H1 (cell line): Measurements from ENCODE around the gene KCNMB4. TPM values are rescaled to one million over a fixed set of nuclear protein-coding genes. Genes with fewer than 3 reads are reported as not detected.

Experiments
- BRCA1 ChIP-seq: IDR thresholded peaks from 2 replicates; pipeline ENCODE4 v1.6.1; 2012; ENCODE audit warnings: low read depth, low read length, improper control_type of control experiment
- CHD7 ChIP-seq: fragments of 300-600 bp; sonication (generic); IDR thresholded peaks from 2 replicates; pipeline ENCODE4 v1.7.1; 2012; ENCODE audit warnings: low read length, moderate library complexity, mild to moderate bottlenecking, inconsistent platforms; ENCODE audit not compliant: insufficient replicate concordance
- JUND ChIP-seq: IDR thresholded peaks from 2 replicates; pipeline ENCODE4 v1.6.1; 2011; ENCODE audit warnings: mild to moderate bottlenecking, improper control_type of control experiment, low read length
- RAD21 ChIP-seq, 2 experiments: IDR thresholded peaks in 1 of 2; conservative IDR thresholded peaks in 1 of 2; 2 replicates each; pipeline ENCODE4 v1.6.1; 2011; ENCODE audit warnings: low read depth in 2 of 2, low read length in 2 of 2, improper control_type of control experiment in 1 of 2, inconsistent platforms in 1 of 2, mild to moderate bottlenecking in 1 of 2, moderate library complexity in 1 of 2
- RFX5 ChIP-seq: IDR thresholded peaks from 2 replicates; pipeline ENCODE4 v1.6.1; 2011; ENCODE audit warnings: low read depth, low read length, improper control_type of control experiment, borderline replicate concordance
- SIN3A ChIP-seq, 2 experiments: IDR thresholded peaks in 1 of 2; conservative IDR thresholded peaks in 1 of 2; 2 replicates each; pipeline ENCODE4 v1.6.1; 2011 to 2012; ENCODE audit warnings: low read length in 2 of 2, improper control_type of control experiment in 1 of 2, low read depth in 1 of 2, mild to moderate bottlenecking in 1 of 2
- SP2 ChIP-seq: IDR thresholded peaks from 2 replicates; pipeline ENCODE4 v1.6.1; 2012; ENCODE audit warnings: mild to moderate bottlenecking, low read length, inconsistent platforms
- TAF1 ChIP-seq: IDR thresholded peaks from 2 replicates; pipeline ENCODE4 v1.6.1; 2011; ENCODE audit warnings: mild to moderate bottlenecking, low read depth, low read length
- TEAD4 ChIP-seq: IDR thresholded peaks from 2 replicates; pipeline ENCODE4 v1.6.1; 2012; ENCODE audit warnings: low read depth, low read length, inconsistent platforms, mixed read lengths
- ZNF274 ChIP-seq: IDR thresholded peaks from 2 replicates; pipeline ENCODE4 v1.7.0; 2012; ENCODE audit warnings: low read length, borderline replicate concordance; ENCODE audit errors: extremely low read depth
- polyA plus RNA-seq, 7 experiments: library from polyadenylated mRNA; depleted of rRNA in 3 of 7; stranded (reverse) in 5 of 7; unstranded in 2 of 7; fragments of >200 nt in 5 of 7; fragments of 200-250 nt in 2 of 7; gene quantifications; 1 replicate in 5 of 7; 2 replicates in 1 of 7; 4 replicates in 1 of 7; pipeline versions ENCODE4 v1.2.1 to v1.2.3, GENCODE V29; 2011 to 2013; ENCODE audit warnings: missing spikeins in 2 of 7, mixed read lengths in 2 of 7
- total RNA-seq: library from RNA; stranded (reverse); fragmentation: NEBNext Ultra II Directional; extraction: Animal tissue kit (Norgen Biotek cat#: 25700); gene quantifications from 2 replicates; pipeline ENCODE4 v1.2.1, GENCODE V29; 2021

Gene KCNMB4
- total and polyA plus RNA-seq, 2 of the 8 experiments (the other 6 are each of a cell fraction or from before 2014, with no cell fraction given), result 10.9 to 16.0 TPM

- TF ChIP-seq CHD7, result no peak
- TF ChIP-seq BRCA1, result no peak
- TF ChIP-seq RFX5, result no peak
- no peak for TF ChIP-seq JUND
- TF ChIP-seq SIN3A (conservative IDR thresholded peaks at IDR 0.05 in 1 of 2, IDR thresholded peaks at IDR 0.05 in 1 of 2; ENCODE audit: low read depth in 1 of 2, low read length in 2 of 2), result no peak
- TF ChIP-seq SP2, result no peak
- no peak for TF ChIP-seq ZNF274
- TF ChIP-seq RAD21 (IDR thresholded peaks at IDR 0.05 in 1 of 2, conservative IDR thresholded peaks at IDR 0.05 in 1 of 2; ENCODE audit: low read depth in 2 of 2, low read length in 2 of 2), result no peak
- TF ChIP-seq TEAD4, result no peak
- no peak for TF ChIP-seq TAF1
- TF ChIP-seq, all 59 proteins: peak for 0
Observed at GRCh38 chr12:70321191-70321590, 44.9 kb upstream of the KCNMB4 start (continued).
